ENCODE measurements around the gene FAM50A. TPM values are rescaled to one million over a fixed set of nuclear protein-coding genes. Genes with fewer than 3 reads are reported as not detected.

FAM50A gene
- total and polyA plus RNA-seq, 11 donors: 27.7 to 119 (median 43.1) TPM

- TF ChIP-seq POLR2A (IDR thresholded peaks at IDR 0.05) (no peak), CTCF (IDR thresholded peaks at IDR 0.05) (no peak)
- Histone ChIP-seq H3K27ac (peak overlapping the region in 11 of 12 donors; percentile 11 to 88 (median 73)), H3K36me3 (peaks cover 0 to 3% (median 0%) of the 10 kb centered on the region in 9 donors), H3K27me3 (no peaks in the 10 kb centered on the region), H3K4me3 (peak overlapping the region in 9 of 12 donors; percentile 22 to 49 (median 29)), H3K9me3 (no peaks in the 10 kb centered on the region), H3K4me1 (peaks cover 0 to 10% (median 0%) of the 10 kb centered on the region in 12 donors)
- ATAC-seq (peak in 3 of 4 donors; percentile 7 to 48 (median 43)), DNase-seq (no peak)
- WGBS, 4 donors: 37 to 80% (median 59%) methylated on average over 9 to 10 of the region's 10 CpGs
- intact Hi-C loops (cut with DNase I): no loop called here
These were observed 23.6 kb upstream of the FAM50A start for GRCh38 chrX:154420402-154420756.

- no peaks in the 10 kb centered on the region for H3K27me3 ChIP-seq
- ATAC-seq (no peak), DNase-seq (no peak)
- peak overlapping the region in 3 of 12 donors; percentile 5 to 77 (median 55) for H3K27ac ChIP-seq
- peaks cover 0 to 5% (median 0%) of the 10 kb centered on the region in 9 donors for H3K36me3 ChIP-seq
- no peaks in the 10 kb centered on the region for H3K9me3 ChIP-seq
- WGBS, 4 donors: 82 to 86% (median 82%) methylated on average over 13 of the region's 13 CpGs
- intact Hi-C loops (cut with DNase I): no loop called here
- H3K4me3 ChIP-seq: peak overlapping the region in 2 of 12 donors; percentile 67 to 77
- TF ChIP-seq POLR2A (IDR thresholded peaks at IDR 0.05): no peak
- no peak for TF ChIP-seq CTCF (IDR thresholded peaks at IDR 0.05)
- H3K4me1 ChIP-seq: peaks cover 0 to 28% (median 7%) of the 10 kb centered on the region in 12 donors
These were observed 16.8 kb upstream of the FAM50A start for GRCh38 chrX:154426916-154427770.

GRCh38 chrX:154428176-154429171 lies 15.5 kb upstream of the FAM50A start, which contains the start of gene ATP6AP1:
Gene ATP6AP1 (plus strand): TSS chrX:154428677. CDS start chrX:154428693, 16 bp downstream.
- no peaks in the 10 kb centered on the region for H3K27me3 ChIP-seq
- DNase-seq (peak; percentile 94 to 96 (median 95)), ATAC-seq (peak; percentile 96 to 99 (median 98))
- H3K36me3 ChIP-seq: peaks cover 0 to 14% (median 6%) of the 10 kb centered on the region in 9 donors
- H3K27ac ChIP-seq: peak within 1 kb of the TSS; percentile 8 to 90 (median 80)
- no peaks in the 10 kb centered on the region for H3K9me3 ChIP-seq
- TF ChIP-seq CTCF (IDR thresholded peaks at IDR 0.05) (peak in 2 of 12 donors; percentile 8 to 24), POLR2A (IDR thresholded peaks at IDR 0.05) (peak in 1 of 2 donors; percentile 70)
- H3K4me3 ChIP-seq: peak within 1 kb of the TSS; percentile 51 to 98 (median 78)
- 7 to 50% (median 26%) methylated on average over 51 to 87 of the region's 87 CpGs for WGBS, 4 donors
- H3K4me1 ChIP-seq: peaks cover 0 to 28% (median 7%) of the 10 kb centered on the region in 12 donors
- intact Hi-C loops (cut with DNase I): loop anchor here in 1 of 10 donors (2.0 kb wide), 1 partner anchor 62 kb away; the partner anchor contains the start of gene SLC10A3

All from heart left ventricle (tissue), 16 donors.